GM23248 (cell line): Measurements from ENCODE around the gene RTN4R.

Source experiments
- EZH2 ChIP-seq: fragments of 200-600 bp; sonication (generic); IDR thresholded peaks from 2 replicates; pipeline ENCODE4 v1.6.1; 2018; ENCODE audit warnings: antibody characterized with exemption, mild to moderate bottlenecking; ENCODE audit not compliant: insufficient read depth, poor library complexity, severe bottlenecking
- EZH2phosphoT487 ChIP-seq: fragments of 200-600 bp; sonication (generic); IDR thresholded peaks from 2 replicates; pipeline ENCODE4 v1.6.1; 2018; ENCODE audit warnings: antibody characterized with exemption, moderate library complexity, mild to moderate bottlenecking, low read depth; ENCODE audit not compliant: insufficient read depth

GRCh38 chr22:20256027-20256426, 12.1 kb downstream of the RTN4R start:
- TF ChIP-seq EZH2phosphoT487: no peak
- TF ChIP-seq EZH2: no peak
